Naive thymus-derived CD8-positive, alpha-beta T cell (primary cell): ENCODE results near the gene BICRA. TPM values are rescaled to one million over a fixed set of nuclear protein-coding genes. Genes with fewer than 3 reads are reported as not detected.
A peak's percentile ranks its signal among the peaks of the same experiment; 100 is the strongest.

Experiments
- ATAC-seq, 2 donors: fragments of 150-1000 bp; cut with Tn5 transposase in 1 of 2; sonication (Bioruptor Pico), chemical (Tn5 transposase) in 1 of 2; 1 replicate in 1 of 2; 2 replicates in 1 of 2; pipeline ENCODE4 v1.10.0; 2021; ENCODE audit warnings: mild to moderate bottlenecking in 2 of 2, moderate library complexity in 2 of 2
- POLR2A ChIA-PET: fragments of 350-600 bp; sonication (Branson Sonifier 250); formaldehyde crosslinking; loops from one replicate; lab custom pipeline; 2021; ENCODE audit warnings: antibody characterized with exemption; lab: Charles Lee
- DNase-seq, 10 donors: peaks; one replicate each; pipeline versions ENCODE4 v3.0.0 to v3.0.0-alpha.2; 2020 to 2022
- H3K27ac Mint-ChIP-seq, 10 donors: one replicate each; pipeline ENCODE4 v1.8.0; 2020 to 2022; ENCODE audit warnings: mild to moderate bottlenecking in 10 of 10, mixed read lengths in 10 of 10, moderate library complexity in 4 of 10, inconsistent platforms in 1 of 10
- H3K27me3 Mint-ChIP-seq, 5 donors: one replicate each; pipeline ENCODE4 v1.8.0; 2021 to 2022; ENCODE audit warnings: mixed read lengths in 5 of 5
- H3K36me3 Mint-ChIP-seq, 3 donors: one replicate each; pipeline ENCODE4 v1.8.0; 2020 to 2022; ENCODE audit warnings: mixed read lengths in 3 of 3, mild to moderate bottlenecking in 2 of 3, inconsistent platforms in 1 of 3
- H3K4me1 Mint-ChIP-seq, 4 donors: one replicate each; pipeline ENCODE4 v1.8.0; 2021 to 2022; ENCODE audit warnings: mixed read lengths in 4 of 4
- H3K4me3 Mint-ChIP-seq, 10 donors: one replicate each; pipeline ENCODE4 v1.8.0; 2020 to 2022; ENCODE audit warnings: mild to moderate bottlenecking in 10 of 10, mixed read lengths in 10 of 10, moderate library complexity in 6 of 10, inconsistent platforms in 1 of 10
- H3K9me3 Mint-ChIP-seq, 9 donors: one replicate each; pipeline ENCODE4 v1.8.0; 2020 to 2022; ENCODE audit warnings: mixed read lengths in 9 of 9, mild to moderate bottlenecking in 3 of 9, inconsistent platforms in 1 of 9, moderate library complexity in 1 of 9
- polyA plus RNA-seq, 3 donors: library from polyadenylated mRNA; unstranded; fragments of 300-500 nt; fragmentation: Illumina TruSeq; gene quantifications; one replicate each; pipeline ENCODE4 v1.2.3, GENCODE V29; 2021
- total RNA-seq, 8 experiments: library from RNA in 2 of 8; stranded (reverse) in 2 of 8; gene quantifications; one replicate each; pipeline ENCODE4 v1.2.3 and lab custom pipeline; 2021 to 2026

Gene BICRA
- total and polyA plus RNA-seq, 5 experiments from 2014 or later: 0.23 to 35.5 (median 1.4) TPM

- POLR2A ChIA-PET: interaction anchor here (0.9 to 4.8 kb wide), 10 partner anchors 8 to 124 kb away, joined by 3 to 78 read pairs (median 6); partner anchors contain the start of genes KPTN and NAPA
- ATAC-seq (no peak), DNase-seq (peak in 1 of 10 donors; percentile 3)
- Mint-ChIP-seq H3K36me3 (peaks cover 0 to 3% (median 0%) of the 10 kb centered on the region in 3 donors), H3K9me3 (no peaks in the 10 kb centered on the region), H3K4me3 (peak overlapping the region; percentile 74 to 89 (median 84)), H3K27me3 (no peaks in the 10 kb centered on the region), H3K4me1 (peaks cover 7 to 36% (median 30%) of the 10 kb centered on the region in 4 donors), H3K27ac (peak overlapping the region in 9 of 10 donors; percentile 66 to 94 (median 83))
These were observed 1.3 kb upstream of the BICRA start for GRCh38 chr19:47607564-47608073.

DNA sequence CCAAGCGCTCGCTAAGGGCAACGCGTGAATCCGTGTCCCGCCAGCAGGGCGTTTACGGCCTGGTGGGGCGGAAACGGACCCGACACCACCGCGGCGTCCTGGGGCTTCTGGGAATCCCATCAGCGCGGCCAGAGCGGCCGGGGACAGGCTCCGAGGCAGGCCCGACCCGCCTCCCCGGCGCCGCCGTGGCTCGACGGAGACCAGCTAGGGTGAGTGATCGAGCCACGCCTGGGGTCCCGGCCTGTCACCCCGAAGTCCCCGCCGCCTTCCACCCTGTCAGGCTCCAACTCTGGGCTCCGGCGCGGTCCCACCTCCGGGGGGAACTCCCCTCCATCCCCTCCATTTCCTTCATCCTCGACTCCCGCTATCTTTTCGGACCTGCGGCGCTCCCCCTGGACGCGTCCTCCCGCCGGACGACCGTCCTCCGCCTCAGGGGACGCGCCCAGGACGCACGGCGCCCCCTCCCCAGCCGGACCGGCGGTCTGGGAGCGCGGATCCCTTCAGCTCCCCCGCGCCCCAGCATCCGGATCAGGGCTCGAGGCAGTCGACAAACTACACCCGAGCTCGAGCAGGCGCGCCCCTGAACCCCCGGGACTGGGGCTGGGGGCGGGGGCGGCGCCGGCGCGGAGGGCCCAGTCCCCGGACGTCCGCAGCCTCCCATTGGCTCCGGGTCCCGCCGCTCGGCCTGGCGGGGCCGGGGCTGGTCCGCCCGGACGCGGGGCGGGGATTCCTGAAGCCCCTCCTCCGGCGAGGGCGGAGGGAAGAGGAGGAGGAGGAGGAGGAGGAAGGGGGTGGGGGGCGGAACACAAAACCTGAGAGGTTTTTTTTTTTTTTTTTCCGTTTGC is 638 bp upstream of the BICRA start:
- Mint-ChIP-seq H3K36me3 (peaks cover 0 to 3% (median 0%) of the 10 kb centered on the region in 3 donors), H3K27me3 (no peaks in the 10 kb centered on the region), H3K27ac (peak overlapping the region; percentile 66 to 94 (median 84)), H3K9me3 (no peaks in the 10 kb centered on the region), H3K4me3 (peak overlapping the region; percentile 74 to 89 (median 84)), H3K4me1 (peaks cover 9 to 43% (median 35%) of the 10 kb centered on the region in 4 donors)
- ATAC-seq (peak; percentile 85), DNase-seq (peak; percentile 92 to 98 (median 96))
- POLR2A ChIA-PET: interaction anchor here (0.6 to 4.8 kb wide), 15 partner anchors 9 to 1826 kb away, joined by 3 to 78 read pairs (median 6); partner anchors contain the start of genes DHX34, DMPK, KPTN and NAPA

DNA sequence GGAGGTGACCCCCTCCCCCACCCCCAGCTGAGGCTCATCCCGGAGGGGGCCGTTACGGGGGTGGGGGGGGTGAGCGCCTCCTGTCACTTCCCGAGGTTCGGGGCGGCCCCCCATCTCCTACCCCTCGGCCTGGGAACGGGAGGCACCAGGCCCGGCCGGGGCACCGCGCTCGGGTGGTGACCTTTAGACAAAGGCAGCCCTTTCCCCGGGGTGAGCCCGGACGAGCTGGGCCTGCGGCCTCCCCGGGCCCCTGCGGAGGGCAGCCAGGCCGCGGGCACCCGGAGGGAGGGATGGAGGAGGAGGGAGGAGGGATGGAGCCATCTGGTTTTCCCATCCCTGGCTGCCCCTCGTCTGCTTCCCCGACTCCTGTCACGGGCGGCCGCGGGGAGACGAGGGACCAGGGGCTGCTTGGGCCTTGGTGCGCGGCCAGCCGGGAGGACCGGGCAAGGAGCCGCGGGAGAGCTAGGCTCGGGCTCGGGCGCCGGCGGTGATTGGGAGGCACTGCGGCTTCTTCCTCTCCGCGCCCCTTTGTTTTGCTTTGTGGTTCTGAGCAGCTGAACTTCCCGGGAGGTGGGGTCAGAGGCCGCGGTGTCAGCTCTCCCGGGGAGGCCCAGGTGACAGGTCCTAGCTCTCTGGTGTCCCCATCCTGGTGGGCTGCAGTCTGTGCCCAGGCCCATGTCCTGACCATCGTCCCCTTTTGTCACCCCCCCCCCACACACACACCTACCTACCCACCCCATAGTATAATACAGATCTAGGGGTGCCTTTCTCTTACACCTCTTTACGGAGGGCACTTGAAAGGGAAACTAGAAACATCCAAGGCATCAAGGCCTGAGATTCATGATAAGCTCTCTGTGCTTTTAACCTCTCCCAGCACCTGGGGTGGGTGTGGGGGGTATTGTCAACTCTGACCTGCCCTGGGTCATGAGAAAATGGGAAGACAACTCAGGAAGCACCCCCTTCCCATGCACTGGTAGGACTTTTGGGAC is 1.3 kb downstream of the BICRA start:
- POLR2A ChIA-PET: interaction anchor here (0.5 to 4.8 kb wide), 24 partner anchors 10 to 654 kb away, joined by 3 to 78 read pairs (median 4); partner anchors contain the start of genes DHX34, KPTN, NAPA and NOP53
- no peaks in the 10 kb centered on the region for H3K27me3 Mint-ChIP-seq
- peak; percentile 11 to 33 for ATAC-seq
- no peaks in the 10 kb centered on the region for H3K9me3 Mint-ChIP-seq
- peaks cover 17 to 53% (median 45%) of the 10 kb centered on the region in 4 donors for H3K4me1 Mint-ChIP-seq
- peaks cover 0 to 6% (median 6%) of the 10 kb centered on the region in 3 donors for H3K36me3 Mint-ChIP-seq
- peak overlapping the region; percentile 74 to 94 (median 82) for H3K4me3 Mint-ChIP-seq
- peak; percentile 31 to 75 (median 51) for DNase-seq
- H3K27ac Mint-ChIP-seq: peak overlapping the region; percentile 67 to 93 (median 90)

- H3K4me1 Mint-ChIP-seq: peaks cover 21 to 60% (median 52%) of the 10 kb centered on the region in 4 donors
- ATAC-seq: no peak
- POLR2A ChIA-PET: interaction anchor here (0.5 to 4.8 kb wide), 18 partner anchors 11 to 654 kb away, joined by 3 to 78 read pairs (median 5); partner anchors contain the start of genes DHX34, KPTN, NAPA and NOP53
These were observed 2.0 kb downstream of the BICRA start for GRCh38 chr19:47610902-47611301.

GRCh38 chr19:47613165-47614020 is 4.5 kb downstream of the BICRA start:
- Mint-ChIP-seq H3K27me3 (no peaks in the 10 kb centered on the region), H3K4me3 (peak overlapping the region in 2 of 10 donors; percentile 22 to 48), H3K4me1 (peaks cover 20 to 68% (median 56%) of the 10 kb centered on the region in 4 donors), H3K36me3 (peaks cover 0 to 11% (median 9%) of the 10 kb centered on the region in 3 donors), H3K9me3 (no peaks in the 10 kb centered on the region), H3K27ac (peak overlapping the region in 9 of 10 donors; percentile 4 to 89 (median 68))
- no peak for DNase-seq
- no peak for ATAC-seq
- POLR2A ChIA-PET: interaction anchor here (0.5 to 1.2 kb wide), 3 partner anchors 10 to 744 kb away, joined by 3 to 5 read pairs (median 4); no protein-coding TSS in a partner anchor

More at GRCh38 chr19:47610902-47611301, 2.0 kb downstream of the BICRA start:
- DNase-seq: no peak
- Mint-ChIP-seq H3K4me3 (peak overlapping the region; percentile 74 to 94 (median 82)), H3K36me3 (peaks cover 0 to 9% (median 8%) of the 10 kb centered on the region in 3 donors), H3K27me3 (no peaks in the 10 kb centered on the region), H3K27ac (peak overlapping the region; percentile 67 to 93 (median 90)), H3K9me3 (no peaks in the 10 kb centered on the region)

DNA sequence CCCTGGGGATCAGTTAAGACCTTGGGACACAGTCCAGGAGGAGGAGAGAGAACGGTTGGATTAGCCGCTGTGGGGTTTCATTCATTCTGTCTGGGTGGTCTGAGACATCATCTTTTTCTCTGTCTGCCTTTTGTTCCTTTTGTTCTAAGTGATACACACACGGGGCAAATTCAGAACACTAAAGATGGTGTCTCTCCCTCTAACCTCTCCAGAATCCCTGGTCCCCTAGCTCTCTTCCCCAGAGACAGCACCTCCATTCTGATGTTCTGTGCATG is 5.0 kb downstream of the BICRA start:
- Mint-ChIP-seq H3K27me3 (no peaks in the 10 kb centered on the region), H3K36me3 (peaks cover 0 to 11% (median 9%) of the 10 kb centered on the region in 3 donors), H3K9me3 (no peaks in the 10 kb centered on the region), H3K27ac (peak overlapping the region in 8 of 10 donors; percentile 5 to 89 (median 66)), H3K4me1 (peaks cover 20 to 71% (median 59%) of the 10 kb centered on the region in 4 donors), H3K4me3 (peak overlapping the region in 1 of 10 donors; percentile 48)
- DNase-seq (no peak), ATAC-seq (no peak)
- POLR2A ChIA-PET: interaction anchor here (0.5 kb wide), 1 partner anchor 744 kb away, joined by 4 read pairs; no protein-coding TSS in a partner anchor

- ATAC-seq (no peak), DNase-seq (no peak)
- Mint-ChIP-seq H3K27ac (peak overlapping the region in 1 of 10 donors; percentile 66), H3K36me3 (peaks cover 0 to 11% (median 9%) of the 10 kb centered on the region in 3 donors), H3K27me3 (no peaks in the 10 kb centered on the region), H3K4me3 (no peak overlapping the region), H3K9me3 (no peaks in the 10 kb centered on the region), H3K4me1 (peaks cover 20 to 75% (median 60%) of the 10 kb centered on the region in 4 donors)
- POLR2A ChIA-PET: no interaction called here
These were observed 5.6 kb downstream of the BICRA start for GRCh38 chr19:47614559-47614958.

DNA sequence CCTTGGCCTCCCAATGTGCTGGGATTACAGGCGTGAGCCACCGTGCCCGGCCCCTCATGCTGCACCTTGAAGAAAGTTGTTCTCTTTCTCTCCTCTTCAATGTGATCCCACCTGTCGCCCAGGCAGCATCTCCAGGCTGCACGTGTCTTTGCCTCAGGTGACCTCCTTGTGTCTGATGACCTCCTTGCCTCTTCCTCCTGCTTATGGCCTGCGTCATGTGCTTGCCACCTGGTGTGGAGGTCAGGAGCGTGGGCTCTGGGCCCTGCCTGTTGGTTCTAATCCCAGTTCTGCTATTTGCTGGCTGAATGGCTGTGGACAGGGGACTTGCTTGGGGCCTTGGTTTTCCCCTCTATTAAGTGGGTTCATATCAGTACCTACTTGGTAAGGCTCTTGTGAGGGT is 6.3 kb downstream of the BICRA start:
- no peaks in the 10 kb centered on the region for H3K9me3 Mint-ChIP-seq
- peak overlapping the region in 2 of 10 donors; percentile 7 to 69 for H3K4me3 Mint-ChIP-seq
- POLR2A ChIA-PET: no interaction called here
- no peak for ATAC-seq
- H3K27ac Mint-ChIP-seq: peak overlapping the region in 5 of 10 donors; percentile 28 to 87 (median 62)
- DNase-seq: no peak
- no peaks in the 10 kb centered on the region for H3K27me3 Mint-ChIP-seq
- H3K4me1 Mint-ChIP-seq: peaks cover 25 to 81% (median 67%) of the 10 kb centered on the region in 4 donors
- H3K36me3 Mint-ChIP-seq: peaks cover 0 to 16% (median 9%) of the 10 kb centered on the region in 3 donors

- peak overlapping the region in 2 of 10 donors; percentile 15 to 22 for H3K4me3 Mint-ChIP-seq
- H3K4me1 Mint-ChIP-seq: peaks cover 25 to 80% (median 64%) of the 10 kb centered on the region in 4 donors
- no peak for ATAC-seq
- no peak for DNase-seq
- H3K9me3 Mint-ChIP-seq: no peaks in the 10 kb centered on the region
- H3K27ac Mint-ChIP-seq: peak overlapping the region in 4 of 10 donors; percentile 26 to 60 (median 56)
- no peaks in the 10 kb centered on the region for H3K27me3 Mint-ChIP-seq
- peaks cover 0 to 16% (median 9%) of the 10 kb centered on the region in 3 donors for H3K36me3 Mint-ChIP-seq
- POLR2A ChIA-PET: no interaction called here
These were observed 6.8 kb downstream of the BICRA start for GRCh38 chr19:47615714-47616113.

GRCh38 chr19:47618771-47619170 is 9.8 kb downstream of the BICRA start:
- DNase-seq: no peak
- no peak overlapping the region for H3K27ac Mint-ChIP-seq
- H3K36me3 Mint-ChIP-seq: peaks cover 0 to 24% (median 9%) of the 10 kb centered on the region in 3 donors
- no peaks in the 10 kb centered on the region for H3K27me3 Mint-ChIP-seq
- H3K9me3 Mint-ChIP-seq: no peaks in the 10 kb centered on the region
- H3K4me1 Mint-ChIP-seq: peaks cover 19 to 65% (median 49%) of the 10 kb centered on the region in 4 donors
- POLR2A ChIA-PET: interaction anchor here (0.5 to 0.7 kb wide), 3 partner anchors 43 to 705 kb away, joined by 3 to 4 read pairs (median 3); no protein-coding TSS in a partner anchor
- no peak for ATAC-seq
- no peak overlapping the region for H3K4me3 Mint-ChIP-seq
